ENCODE measurements around the gene SLC17A8.

The SLC17A8 gene

GRCh38 chr12:100453951-100454350 lies 97.1 kb downstream of the SLC17A8 start:
- no peak for DNase-seq (ENCODE audit: low read depth)
- TF ChIP-seq CTCF (IDR thresholded peaks at IDR 0.05; ENCODE audit: low read depth, low read length) = no peak
- no peak for TF ChIP-seq MAX (IDR thresholded peaks at IDR 0.05; ENCODE audit: low read depth, low read length)
- TF ChIP-seq POLR2A (IDR thresholded peaks at IDR 0.05; ENCODE audit: extremely low read depth, insufficient read length) = no peak
- no peak for TF ChIP-seq MYC (IDR thresholded peaks at IDR 0.05; ENCODE audit: low read depth, low read length)
- no peak overlapping the region for H3K4me3 ChIP-seq (ENCODE audit: low read depth, low read length)

GRCh38 chr12:100455896-100456295 lies 99.0 kb downstream of the SLC17A8 start:
- no peak for DNase-seq (ENCODE audit: low read depth)
- H3K4me3 ChIP-seq (ENCODE audit: low read depth, low read length) = no peak overlapping the region
- TF ChIP-seq MAX (IDR thresholded peaks at IDR 0.05; ENCODE audit: low read depth, low read length) = no peak
- TF ChIP-seq MYC (IDR thresholded peaks at IDR 0.05; ENCODE audit: low read depth, low read length) = no peak
- no peak for TF ChIP-seq CTCF (IDR thresholded peaks at IDR 0.05; ENCODE audit: low read depth, low read length)
- TF ChIP-seq POLR2A (IDR thresholded peaks at IDR 0.05; ENCODE audit: extremely low read depth, insufficient read length) = no peak

GRCh38 chr12:100458191-100458590 lies 101.3 kb downstream of the SLC17A8 start:
- TF ChIP-seq MYC (IDR thresholded peaks at IDR 0.05; ENCODE audit: low read depth, low read length) = no peak
- TF ChIP-seq MAX (IDR thresholded peaks at IDR 0.05; ENCODE audit: low read depth, low read length) = no peak
- TF ChIP-seq CTCF (IDR thresholded peaks at IDR 0.05; ENCODE audit: low read depth, low read length) = no peak
- TF ChIP-seq POLR2A (IDR thresholded peaks at IDR 0.05; ENCODE audit: extremely low read depth, insufficient read length) = no peak
- DNase-seq (ENCODE audit: low read depth) = no peak
- no peak overlapping the region for H3K4me3 ChIP-seq (ENCODE audit: low read depth, low read length)

- TF ChIP-seq MYC (IDR thresholded peaks at IDR 0.05; ENCODE audit: low read depth, low read length) = no peak
- TF ChIP-seq CTCF (IDR thresholded peaks at IDR 0.05; ENCODE audit: low read depth, low read length) = no peak
- no peak for TF ChIP-seq MAX (IDR thresholded peaks at IDR 0.05; ENCODE audit: low read depth, low read length)
- no peak for TF ChIP-seq POLR2A (IDR thresholded peaks at IDR 0.05; ENCODE audit: extremely low read depth, insufficient read length)
- no peak for DNase-seq (ENCODE audit: low read depth)
- H3K4me3 ChIP-seq (ENCODE audit: low read depth, low read length) = no peak overlapping the region
Measured at GRCh38 chr12:100460702-100461101, 103.8 kb downstream of the SLC17A8 start.

GRCh38 chr12:100461330-100461973 lies 104.6 kb downstream of the SLC17A8 start:
- TF ChIP-seq POLR2A (IDR thresholded peaks at IDR 0.05; ENCODE audit: extremely low read depth, insufficient read length) = no peak
- no peak for TF ChIP-seq MAX (IDR thresholded peaks at IDR 0.05; ENCODE audit: low read depth, low read length)
- no peak for TF ChIP-seq CTCF (IDR thresholded peaks at IDR 0.05; ENCODE audit: low read depth, low read length)
- no peak for TF ChIP-seq MYC (IDR thresholded peaks at IDR 0.05; ENCODE audit: low read depth, low read length)
- H3K4me3 ChIP-seq (ENCODE audit: low read depth, low read length) = no peak overlapping the region
- no peak for DNase-seq (ENCODE audit: low read depth)

Data from NB4 (cell line).